Endodermal cell (in vitro differentiated cells): Measurements from ENCODE around the gene SRGAP1. TPM values are rescaled to one million over a fixed set of nuclear protein-coding genes. Genes with fewer than 3 reads are reported as not detected.

ENCODE experiments used
- DNase-seq: peaks from one replicate; pipeline ENCODE4 v3.0.0-alpha.2; 2017
- H3K27ac ChIP-seq: 2 replicates; pipeline ENCODE4 v1.5.1; 2013; ENCODE audit warnings: mild to moderate bottlenecking, low read depth, low read length, moderate library complexity
- H3K27me3 ChIP-seq: 2 replicates; pipeline ENCODE4 v1.6.1; 2013; ENCODE audit warnings: mild to moderate bottlenecking, low read length, moderate library complexity; ENCODE audit not compliant: insufficient read depth, control insufficient read depth, poor library complexity, severe bottlenecking
- H3K36me3 ChIP-seq: 2 replicates; pipeline ENCODE4 v1.7.0; 2013; ENCODE audit warnings: mild to moderate bottlenecking, low read length, moderate library complexity; ENCODE audit not compliant: control insufficient read depth, insufficient read depth
- H3K4me1 ChIP-seq: one replicate; pipeline ENCODE4 v1.7.0; 2013; ENCODE audit warnings: low read length; ENCODE audit not compliant: control insufficient read depth, insufficient read depth
- H3K4me3 ChIP-seq: 2 replicates; pipeline ENCODE4 v1.5.1; 2013; ENCODE audit warnings: mild to moderate bottlenecking, low read length, moderate library complexity
- H3K9ac ChIP-seq: 2 replicates; pipeline ENCODE4 v1.6.1; 2013; ENCODE audit warnings: mild to moderate bottlenecking, low read length, moderate library complexity; ENCODE audit not compliant: poor library complexity, severe bottlenecking; ENCODE audit errors: extremely low read depth
- H3K9me3 ChIP-seq: 2 replicates; pipeline ENCODE4 v1.6.1; 2013; ENCODE audit warnings: mild to moderate bottlenecking, low read length, moderate library complexity; ENCODE audit not compliant: control insufficient read depth
- H3K27ac Mint-ChIP-seq: 2 replicates; pipeline ENCODE4 v1.8.0; 2020; ENCODE audit warnings: mixed read lengths
- H3K27me3 Mint-ChIP-seq: 2 replicates; pipeline ENCODE4 v1.8.0; 2021; ENCODE audit warnings: mild to moderate bottlenecking, mixed read lengths; ENCODE audit not compliant: insufficient read depth
- H3K36me3 Mint-ChIP-seq: 2 replicates; pipeline ENCODE4 v1.8.0; 2020; ENCODE audit warnings: low read depth, mixed read lengths
- H3K4me1 Mint-ChIP-seq: 2 replicates; pipeline ENCODE4 v1.8.0; 2020; ENCODE audit warnings: mixed read lengths
- H3K4me3 Mint-ChIP-seq: 2 replicates; pipeline ENCODE4 v1.8.0; 2020; ENCODE audit warnings: mild to moderate bottlenecking, moderate library complexity, mixed read lengths
- H3K9me3 Mint-ChIP-seq: 2 replicates; pipeline ENCODE4 v1.8.0; 2020; ENCODE audit warnings: mild to moderate bottlenecking, mixed read lengths
- CTCF ChIP-seq: fragments of 200-600 bp; sonication (generic); conservative IDR thresholded peaks from 2 replicates; pipeline ENCODE4 v1.5.0; 2021; ENCODE audit warnings: antibody characterized with exemption, mild to moderate bottlenecking
- WGBS, 2 experiments: methylation state at CpG; one replicate each; pipeline versions ENCODE4 v1.1.5 to v1.1.7; 2013; ENCODE audit warnings: missing lambda C conversion rate in 2 of 2, mixed read lengths in 1 of 2; ENCODE audit not compliant: insufficient coverage in 1 of 2, insufficient read length in 1 of 2; 5-methylcytosine and 5-hydroxymethylcytosine counted together
- total RNA-seq, 2 donors: library from RNA; stranded (reverse); fragmentation: NEBNext Ultra II Directional in 1 of 2; extraction: Animal tissue kit (Norgen Biotek cat#: 25700) in 1 of 2; gene quantifications; 2 replicates in 1 of 2; 3 replicates in 1 of 2; pipeline ENCODE4 v1.2.1, GENCODE V29; 2021

The SRGAP1 gene
- total RNA-seq, 2 donors from 2014 or later = 10.6 to 13.4 TPM

GRCh38 chr12:64109706-64110105, 265.2 kb downstream of the SRGAP1 start:
- no peaks in the 10 kb centered on the region for H3K9me3 ChIP-seq
- no peak overlapping the region for H3K4me3 ChIP-seq
- peaks cover 8% of the 10 kb centered on the region for H3K36me3 Mint-ChIP-seq
- H3K27ac ChIP-seq = no peak overlapping the region
- H3K4me3 Mint-ChIP-seq = no peak overlapping the region
- TF ChIP-seq CTCF = no peak
- no peak overlapping the region for H3K9ac ChIP-seq
- H3K36me3 ChIP-seq = no peaks in the 10 kb centered on the region
- no peaks in the 10 kb centered on the region for H3K4me1 Mint-ChIP-seq
- no peak overlapping the region for H3K27ac Mint-ChIP-seq
- 94% methylated on average over 3 to 4 of the region's 4 CpGs for WGBS, 2 experiments
- no peaks in the 10 kb centered on the region for H3K27me3 ChIP-seq
- no peaks in the 10 kb centered on the region for H3K27me3 Mint-ChIP-seq
- H3K4me1 ChIP-seq = no peaks in the 10 kb centered on the region
- no peak for DNase-seq
- no peaks in the 10 kb centered on the region for H3K9me3 Mint-ChIP-seq

DNA sequence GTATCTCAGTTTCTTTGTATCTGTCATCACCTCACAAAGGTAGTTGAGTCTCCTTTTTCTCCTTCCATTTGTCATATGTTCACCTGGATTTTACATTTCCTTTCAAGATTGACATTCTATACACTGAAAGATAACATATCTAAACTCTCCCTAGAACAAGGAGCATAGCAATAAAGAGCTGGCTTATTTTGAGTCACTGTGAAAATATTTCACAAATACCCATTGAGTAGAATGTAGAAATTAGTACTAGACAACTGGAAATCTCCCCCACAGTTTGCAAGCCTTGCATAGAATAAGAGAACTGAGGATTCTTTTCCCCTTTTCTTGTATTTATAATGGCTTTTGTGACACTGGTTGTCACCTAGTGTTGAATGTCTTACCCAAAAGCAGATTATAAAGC, 266.4 kb downstream of the SRGAP1 start:
- Mint-ChIP-seq H3K4me1 (no peaks in the 10 kb centered on the region), H3K36me3 (peaks cover 17% of the 10 kb centered on the region), H3K9me3 (no peaks in the 10 kb centered on the region), H3K27me3 (no peaks in the 10 kb centered on the region), H3K4me3 (no peak overlapping the region), H3K27ac (no peak overlapping the region)
- Histone ChIP-seq H3K36me3 (no peaks in the 10 kb centered on the region), H3K4me1 (no peaks in the 10 kb centered on the region), H3K9ac (no peak overlapping the region), H3K9me3 (no peaks in the 10 kb centered on the region), H3K27ac (no peak overlapping the region), H3K27me3 (no peaks in the 10 kb centered on the region), H3K4me3 (no peak overlapping the region)
- no peak for DNase-seq
- TF ChIP-seq CTCF = no peak

GRCh38 chr12:64116969-64117368, 272.5 kb downstream of the SRGAP1 start:
- Histone ChIP-seq H3K4me1 (no peaks in the 10 kb centered on the region), H3K27ac (no peak overlapping the region), H3K4me3 (no peak overlapping the region), H3K36me3 (no peaks in the 10 kb centered on the region), H3K27me3 (no peaks in the 10 kb centered on the region), H3K9me3 (no peaks in the 10 kb centered on the region), H3K9ac (no peak overlapping the region)
- WGBS, 2 experiments = 85% methylated on average over 2 of the region's 2 CpGs; no CpG with 5 or more reads in 1 of the 2 experiments
- Mint-ChIP-seq H3K27ac (no peak overlapping the region), H3K36me3 (peaks cover 18% of the 10 kb centered on the region), H3K4me3 (no peak overlapping the region), H3K9me3 (no peaks in the 10 kb centered on the region), H3K4me1 (no peaks in the 10 kb centered on the region), H3K27me3 (no peaks in the 10 kb centered on the region)
- TF ChIP-seq CTCF = no peak
- no peak for DNase-seq
